ENCODE measurements around the gene CLTCL1. TPM values are rescaled to one million over a fixed set of nuclear protein-coding genes. Genes with fewer than 3 reads are reported as not detected.

Gene CLTCL1
- total and polyA plus RNA-seq, 4 donors: 12.3 to 20.9 (median 15.7) TPM

DNA sequence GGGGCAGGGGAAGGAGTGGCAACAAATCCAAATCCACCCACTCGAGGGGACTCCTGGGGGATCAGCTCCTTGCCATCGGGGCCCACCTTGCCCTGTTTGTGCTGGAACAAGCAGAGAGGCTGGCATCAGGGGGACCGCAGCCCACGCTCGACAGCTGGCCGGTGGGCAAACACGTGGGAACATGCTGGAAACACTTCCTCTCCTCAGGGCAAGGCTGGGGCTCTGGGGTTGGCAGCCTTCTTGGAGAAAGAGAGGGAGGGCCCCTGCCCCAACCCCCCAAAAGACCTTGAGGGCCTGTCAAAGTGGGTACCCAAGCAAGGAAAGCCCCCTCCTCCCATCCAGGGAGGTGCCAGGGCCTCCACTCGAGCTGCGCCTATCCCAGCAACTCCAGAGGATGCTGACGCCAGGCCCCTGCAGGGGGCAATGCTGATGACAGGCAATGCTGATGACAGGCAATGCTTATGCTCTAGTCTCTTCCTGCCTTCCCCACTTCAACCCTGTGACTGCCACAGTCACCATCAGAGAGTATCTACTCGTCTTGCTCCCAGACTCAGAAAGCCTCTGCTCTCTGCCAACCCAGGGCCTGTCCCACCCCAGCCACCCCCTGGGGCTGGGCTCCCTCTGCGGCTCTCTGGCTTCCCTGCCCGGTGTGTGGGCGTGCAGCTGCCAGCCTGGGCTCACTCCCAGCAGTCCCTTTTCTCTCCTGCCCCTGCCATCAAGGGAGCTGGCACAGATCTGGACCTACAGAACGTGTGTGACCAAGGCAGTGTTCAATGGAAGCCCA is 153.1 kb downstream of the CLTCL1 start:
- Histone ChIP-seq H3K36me3 (ENCODE audit: control insufficient read depth, insufficient read depth, low read length) (peaks cover 87% of the 10 kb centered on the region), H3K4me3 (ENCODE audit: low read depth, low read length) (no peak overlapping the region), H3K4me1 (ENCODE audit: control insufficient read depth, insufficient read depth, low read length) (peaks cover 4% of the 10 kb centered on the region), H3K9me3 (ENCODE audit: control insufficient read depth, insufficient read depth, low read length) (no peaks in the 10 kb centered on the region), H3K27ac (ENCODE audit: low read depth, low read length) (no peak overlapping the region), H3K27me3 (ENCODE audit: control insufficient read depth, insufficient read depth, low read length) (no peaks in the 10 kb centered on the region)
- DNase-seq (ENCODE audit: low read depth in 4 of 6, low spot score in 6 of 6): no peak
- 78% methylated on average over 11 of the region's 15 CpGs for WGBS (ENCODE audit: insufficient coverage)

DNA sequence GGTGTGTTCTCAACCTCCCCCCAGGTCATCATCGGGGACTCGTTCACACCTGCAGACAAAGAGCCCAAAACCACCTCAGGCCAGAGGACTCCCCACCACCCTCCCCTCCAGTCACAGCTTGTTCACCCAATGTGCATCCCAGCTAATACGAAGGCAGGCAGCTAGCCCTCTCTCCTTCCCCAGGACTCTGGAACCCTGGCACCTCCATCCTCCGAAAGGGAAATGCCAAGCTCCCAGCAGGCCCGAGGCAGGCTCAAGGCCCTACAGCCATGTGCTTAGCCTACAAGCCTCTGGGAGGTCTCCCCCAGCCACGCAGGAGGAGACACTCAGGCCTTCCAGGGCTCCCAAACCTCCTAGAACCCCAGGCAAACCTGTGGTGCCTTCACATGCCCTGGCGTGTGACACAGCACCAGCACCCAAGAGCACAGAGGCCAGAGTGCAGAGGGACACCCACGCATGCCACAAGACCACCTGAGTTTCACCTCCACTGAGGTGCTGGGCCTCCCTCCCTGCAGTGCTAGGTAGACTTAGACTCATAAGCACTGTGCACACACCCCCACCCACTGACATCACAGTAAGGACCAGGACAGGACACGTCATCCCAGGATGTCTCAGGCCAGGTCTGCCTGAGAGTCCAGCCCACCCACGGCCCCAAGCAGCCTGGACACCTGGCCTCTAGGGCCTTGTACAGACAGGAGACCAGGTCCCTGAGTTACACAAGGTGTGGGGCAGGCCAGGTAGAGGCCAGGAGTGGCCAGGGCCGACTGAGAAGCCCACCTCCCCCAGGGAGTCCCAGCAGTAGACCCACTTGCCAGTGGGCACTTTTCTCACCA is 153.9 kb downstream of the CLTCL1 start:
- H3K27ac ChIP-seq (ENCODE audit: low read depth, low read length): no peak overlapping the region
- no peak overlapping the region for H3K4me3 ChIP-seq (ENCODE audit: low read depth, low read length)
- H3K36me3 ChIP-seq (ENCODE audit: control insufficient read depth, insufficient read depth, low read length): peaks cover 94% of the 10 kb centered on the region
- H3K27me3 ChIP-seq (ENCODE audit: control insufficient read depth, insufficient read depth, low read length): no peaks in the 10 kb centered on the region
- no peak for DNase-seq (ENCODE audit: low read depth in 4 of 6, low spot score in 6 of 6)
- H3K4me1 ChIP-seq (ENCODE audit: control insufficient read depth, insufficient read depth, low read length): no peaks in the 10 kb centered on the region
- no peaks in the 10 kb centered on the region for H3K9me3 ChIP-seq (ENCODE audit: control insufficient read depth, insufficient read depth, low read length)
- WGBS (ENCODE audit: insufficient coverage): 97% methylated on average over 11 of the region's 11 CpGs

DNA sequence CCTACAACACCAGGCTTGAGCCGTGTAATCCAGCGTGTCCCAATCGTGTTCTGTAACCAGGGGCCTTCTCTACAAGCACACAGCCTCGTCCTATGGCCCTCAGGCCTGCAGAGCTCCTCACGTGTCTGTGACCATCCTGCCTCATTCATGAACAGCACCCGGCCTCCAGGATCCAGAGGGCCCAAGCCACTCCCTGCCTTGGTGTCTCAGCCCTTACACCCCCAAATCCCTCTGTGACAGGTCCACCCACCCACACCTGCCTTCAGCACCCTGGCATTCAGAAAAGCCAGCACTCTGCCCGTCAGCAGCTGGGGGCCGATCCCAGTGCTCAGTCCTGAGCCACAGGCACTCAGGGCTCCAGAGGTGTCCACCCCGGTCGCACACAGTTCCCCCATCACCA is 154.6 kb downstream of the CLTCL1 start:
- Histone ChIP-seq H3K36me3 (ENCODE audit: control insufficient read depth, insufficient read depth, low read length) (peaks cover 94% of the 10 kb centered on the region), H3K27ac (ENCODE audit: low read depth, low read length) (no peak overlapping the region), H3K27me3 (ENCODE audit: control insufficient read depth, insufficient read depth, low read length) (no peaks in the 10 kb centered on the region), H3K9me3 (ENCODE audit: control insufficient read depth, insufficient read depth, low read length) (no peaks in the 10 kb centered on the region), H3K4me1 (ENCODE audit: control insufficient read depth, insufficient read depth, low read length) (no peaks in the 10 kb centered on the region), H3K4me3 (ENCODE audit: low read depth, low read length) (no peak overlapping the region)
- 96% methylated on average over 10 of the region's 10 CpGs for WGBS (ENCODE audit: insufficient coverage)
- DNase-seq (ENCODE audit: low read depth in 4 of 6, low spot score in 6 of 6): no peak

DNA sequence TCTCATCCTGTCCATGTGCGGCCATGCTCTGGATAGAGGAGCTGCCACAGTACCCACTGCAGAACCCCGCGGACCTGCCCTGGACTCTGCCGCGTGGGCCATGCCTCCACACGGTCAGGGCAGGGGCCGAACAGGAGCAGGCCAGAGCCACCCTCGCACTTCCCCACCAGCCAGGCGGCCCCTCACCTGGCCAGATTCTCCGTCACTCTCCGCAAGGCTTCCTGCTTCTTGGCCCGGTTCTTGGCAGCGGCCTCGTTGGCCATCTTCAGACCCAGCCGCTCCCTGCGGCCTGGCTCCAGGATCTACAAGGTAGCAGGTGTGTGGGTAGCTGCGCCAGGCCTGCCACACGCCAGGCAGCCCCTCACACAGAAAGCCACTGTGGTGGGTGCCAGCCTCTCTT is 156.6 kb downstream of the CLTCL1 start:
- no peak for DNase-seq (ENCODE audit: low read depth in 4 of 6, low spot score in 6 of 6)
- Histone ChIP-seq H3K4me3 (ENCODE audit: low read depth, low read length) (no peak overlapping the region), H3K27me3 (ENCODE audit: control insufficient read depth, insufficient read depth, low read length) (no peaks in the 10 kb centered on the region), H3K4me1 (ENCODE audit: control insufficient read depth, insufficient read depth, low read length) (no peaks in the 10 kb centered on the region), H3K9me3 (ENCODE audit: control insufficient read depth, insufficient read depth, low read length) (no peaks in the 10 kb centered on the region), H3K36me3 (ENCODE audit: control insufficient read depth, insufficient read depth, low read length) (peaks cover 90% of the 10 kb centered on the region), H3K27ac (ENCODE audit: low read depth, low read length) (no peak overlapping the region)
- 98% methylated on average over 18 of the region's 18 CpGs for WGBS (ENCODE audit: insufficient coverage)

DNA sequence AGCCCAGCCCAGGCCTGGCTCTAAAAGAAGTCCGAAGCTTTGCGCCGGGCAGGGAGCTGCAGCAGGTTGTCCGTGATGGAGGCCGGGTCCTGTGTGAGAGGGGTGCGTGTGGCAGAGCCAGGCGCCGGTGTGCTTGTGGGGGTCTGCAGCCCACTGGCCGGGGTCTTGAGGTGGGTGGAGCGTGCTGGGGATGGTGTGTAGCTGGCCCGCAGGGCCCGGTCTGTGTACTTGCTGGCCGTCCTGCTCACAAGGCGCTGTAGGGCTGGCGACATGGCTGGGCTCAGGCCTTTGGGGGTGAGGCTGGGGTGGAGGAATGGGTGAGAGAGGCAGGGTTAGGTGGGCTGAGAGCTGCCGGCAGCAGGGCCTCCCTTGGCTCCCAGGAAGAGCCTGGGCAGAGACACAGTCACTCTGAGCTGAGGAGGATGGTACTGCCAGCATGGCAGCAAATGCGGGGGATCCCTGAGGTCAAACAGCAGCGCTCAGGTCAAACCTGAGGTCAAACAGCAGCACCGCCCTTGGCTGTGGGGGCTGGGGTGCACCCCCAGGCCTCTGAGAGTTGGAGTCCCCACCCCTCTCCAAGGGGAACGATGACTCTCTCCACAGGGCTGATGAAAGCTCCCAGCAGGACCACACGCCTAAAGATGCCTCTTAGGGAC is 157.2 kb downstream of the CLTCL1 start:
- no peaks in the 10 kb centered on the region for H3K9me3 ChIP-seq (ENCODE audit: control insufficient read depth, insufficient read depth, low read length)
- H3K27me3 ChIP-seq (ENCODE audit: control insufficient read depth, insufficient read depth, low read length): no peaks in the 10 kb centered on the region
- WGBS (ENCODE audit: insufficient coverage): 97% methylated on average over 20 of the region's 21 CpGs
- peaks cover 86% of the 10 kb centered on the region for H3K36me3 ChIP-seq (ENCODE audit: control insufficient read depth, insufficient read depth, low read length)
- H3K4me1 ChIP-seq (ENCODE audit: control insufficient read depth, insufficient read depth, low read length): no peaks in the 10 kb centered on the region
- no peak for DNase-seq (ENCODE audit: low read depth in 4 of 6, low spot score in 6 of 6)
- H3K4me3 ChIP-seq (ENCODE audit: low read depth, low read length): no peak overlapping the region
- no peak overlapping the region for H3K27ac ChIP-seq (ENCODE audit: low read depth, low read length)

DNA sequence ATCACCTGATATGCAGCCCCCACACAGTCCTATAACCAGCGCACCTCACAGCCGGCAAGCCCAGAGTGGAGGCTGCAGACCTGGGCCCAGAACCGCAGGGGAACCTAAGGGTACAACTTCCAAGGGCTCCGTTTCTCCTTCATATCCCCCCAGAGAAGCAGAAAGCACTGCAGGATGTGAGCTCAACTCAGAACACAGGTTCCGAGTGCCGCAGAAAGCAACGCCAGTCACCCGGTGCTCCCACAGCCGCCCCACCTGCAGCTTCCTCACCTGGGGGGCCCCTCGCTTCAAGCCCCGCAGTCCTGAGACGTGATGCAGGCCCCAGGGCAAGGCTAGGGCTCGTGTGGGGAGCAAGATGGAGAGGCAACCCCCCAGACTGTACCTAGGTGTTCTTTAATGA is 158.0 kb downstream of the CLTCL1 start:
- Histone ChIP-seq H3K9me3 (ENCODE audit: control insufficient read depth, insufficient read depth, low read length) (no peaks in the 10 kb centered on the region), H3K36me3 (ENCODE audit: control insufficient read depth, insufficient read depth, low read length) (peaks cover 78% of the 10 kb centered on the region), H3K27me3 (ENCODE audit: control insufficient read depth, insufficient read depth, low read length) (no peaks in the 10 kb centered on the region), H3K27ac (ENCODE audit: low read depth, low read length) (no peak overlapping the region), H3K4me3 (ENCODE audit: low read depth, low read length) (no peak overlapping the region), H3K4me1 (ENCODE audit: control insufficient read depth, insufficient read depth, low read length) (no peaks in the 10 kb centered on the region)
- DNase-seq (ENCODE audit: low read depth in 4 of 6, low spot score in 6 of 6): no peak
- 95% methylated on average over 12 of the region's 13 CpGs for WGBS (ENCODE audit: insufficient coverage)

DNA sequence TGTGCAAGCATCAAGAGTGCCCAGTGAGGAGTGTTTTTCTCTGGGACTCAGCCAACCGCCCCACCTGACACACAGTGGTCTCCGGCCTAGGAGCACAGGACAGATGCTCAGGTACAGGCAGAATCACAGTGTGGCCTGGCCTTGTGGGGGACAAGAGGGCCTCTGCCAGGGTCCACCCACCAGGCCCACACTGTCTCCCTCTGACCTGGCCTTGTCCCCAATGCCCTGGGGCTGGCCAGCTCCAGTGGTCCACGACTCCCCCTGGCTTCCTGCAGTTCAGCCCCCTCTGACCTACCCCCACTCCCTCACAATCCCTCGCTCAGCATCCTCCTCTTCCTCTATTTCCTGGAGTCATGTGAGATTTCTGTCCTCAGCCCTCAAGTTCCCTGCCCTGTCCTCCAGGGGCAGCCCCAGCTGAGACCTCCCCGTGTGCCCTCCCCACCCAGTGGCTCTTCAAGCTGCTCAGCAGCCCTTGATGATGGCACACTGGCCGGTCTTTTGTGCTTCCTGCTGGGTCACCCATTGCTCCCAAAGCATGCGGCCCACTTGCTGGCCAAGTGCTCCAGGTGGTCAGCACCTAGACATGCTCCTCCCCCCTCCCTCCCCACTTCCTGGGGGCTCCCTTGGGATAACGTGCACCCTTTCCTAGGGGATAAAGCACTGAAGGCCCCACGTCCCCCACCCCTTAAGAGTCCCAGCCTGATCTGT is 158.7 kb downstream of the CLTCL1 start:
- no peaks in the 10 kb centered on the region for H3K27me3 ChIP-seq (ENCODE audit: control insufficient read depth, insufficient read depth, low read length)
- WGBS (ENCODE audit: insufficient coverage): 93% methylated on average over 7 of the region's 9 CpGs
- H3K9me3 ChIP-seq (ENCODE audit: control insufficient read depth, insufficient read depth, low read length): no peaks in the 10 kb centered on the region
- DNase-seq (ENCODE audit: low read depth in 4 of 6, low spot score in 6 of 6): no peak
- no peak overlapping the region for H3K4me3 ChIP-seq (ENCODE audit: low read depth, low read length)
- no peaks in the 10 kb centered on the region for H3K4me1 ChIP-seq (ENCODE audit: control insufficient read depth, insufficient read depth, low read length)
- H3K27ac ChIP-seq (ENCODE audit: low read depth, low read length): no peak overlapping the region
- H3K36me3 ChIP-seq (ENCODE audit: control insufficient read depth, insufficient read depth, low read length): peaks cover 71% of the 10 kb centered on the region

DNA sequence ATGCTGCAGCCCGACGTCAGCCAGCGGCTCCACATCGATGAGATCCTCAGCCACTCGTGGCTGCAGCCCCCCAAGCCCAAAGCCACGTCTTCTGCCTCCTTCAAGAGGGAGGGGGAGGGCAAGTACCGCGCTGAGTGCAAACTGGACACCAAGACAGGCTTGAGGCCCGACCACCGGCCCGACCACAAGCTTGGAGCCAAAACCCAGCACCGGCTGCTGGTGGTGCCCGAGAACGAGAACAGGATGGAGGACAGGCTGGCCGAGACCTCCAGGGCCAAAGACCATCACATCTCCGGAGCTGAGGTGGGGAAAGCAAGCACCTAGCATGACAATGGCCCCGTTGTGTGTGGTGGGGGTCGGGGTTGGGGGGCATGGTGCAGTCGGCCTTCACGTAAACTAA is 159.4 kb downstream of the CLTCL1 start:
- 92% methylated on average over 19 of the region's 20 CpGs for WGBS (ENCODE audit: insufficient coverage)
- H3K27ac ChIP-seq (ENCODE audit: low read depth, low read length): no peak overlapping the region
- no peak for DNase-seq (ENCODE audit: low read depth in 4 of 6, low spot score in 6 of 6)
- H3K4me1 ChIP-seq (ENCODE audit: control insufficient read depth, insufficient read depth, low read length): no peaks in the 10 kb centered on the region
- no peaks in the 10 kb centered on the region for H3K9me3 ChIP-seq (ENCODE audit: control insufficient read depth, insufficient read depth, low read length)
- H3K36me3 ChIP-seq (ENCODE audit: control insufficient read depth, insufficient read depth, low read length): peaks cover 64% of the 10 kb centered on the region
- no peak overlapping the region for H3K4me3 ChIP-seq (ENCODE audit: low read depth, low read length)
- H3K27me3 ChIP-seq (ENCODE audit: control insufficient read depth, insufficient read depth, low read length): no peaks in the 10 kb centered on the region

DNA sequence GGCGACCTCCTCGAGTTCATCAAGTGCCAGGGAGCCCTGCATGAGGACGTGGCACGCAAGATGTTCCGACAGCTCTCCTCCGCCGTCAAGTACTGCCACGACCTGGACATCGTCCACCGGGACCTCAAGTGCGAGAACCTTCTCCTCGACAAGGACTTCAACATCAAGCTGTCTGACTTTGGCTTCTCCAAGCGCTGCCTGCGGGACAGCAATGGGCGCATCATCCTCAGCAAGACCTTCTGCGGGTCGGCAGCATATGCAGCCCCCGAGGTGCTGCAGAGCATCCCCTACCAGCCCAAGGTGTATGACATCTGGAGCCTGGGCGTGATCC is 159.9 kb downstream of the CLTCL1 start:
- Histone ChIP-seq H3K36me3 (ENCODE audit: control insufficient read depth, insufficient read depth, low read length) (peaks cover 59% of the 10 kb centered on the region), H3K4me3 (ENCODE audit: low read depth, low read length) (no peak overlapping the region), H3K27me3 (ENCODE audit: control insufficient read depth, insufficient read depth, low read length) (no peaks in the 10 kb centered on the region), H3K4me1 (ENCODE audit: control insufficient read depth, insufficient read depth, low read length) (no peaks in the 10 kb centered on the region), H3K9me3 (ENCODE audit: control insufficient read depth, insufficient read depth, low read length) (no peaks in the 10 kb centered on the region), H3K27ac (ENCODE audit: low read depth, low read length) (no peak overlapping the region)
- 98% methylated on average over 19 of the region's 19 CpGs for WGBS (ENCODE audit: insufficient coverage)
- no peak for DNase-seq (ENCODE audit: low read depth in 4 of 6, low spot score in 6 of 6)

Measured in spinal cord (tissue), 10 donors.